ENCODE measurements around the gene DNAH12. TPM values are rescaled to one million over a fixed set of nuclear protein-coding genes. Genes with fewer than 3 reads are reported as not detected.

DNAH12 gene
- total and polyA plus RNA-seq, 2 experiments from 2014 or later, result not detected

DNA sequence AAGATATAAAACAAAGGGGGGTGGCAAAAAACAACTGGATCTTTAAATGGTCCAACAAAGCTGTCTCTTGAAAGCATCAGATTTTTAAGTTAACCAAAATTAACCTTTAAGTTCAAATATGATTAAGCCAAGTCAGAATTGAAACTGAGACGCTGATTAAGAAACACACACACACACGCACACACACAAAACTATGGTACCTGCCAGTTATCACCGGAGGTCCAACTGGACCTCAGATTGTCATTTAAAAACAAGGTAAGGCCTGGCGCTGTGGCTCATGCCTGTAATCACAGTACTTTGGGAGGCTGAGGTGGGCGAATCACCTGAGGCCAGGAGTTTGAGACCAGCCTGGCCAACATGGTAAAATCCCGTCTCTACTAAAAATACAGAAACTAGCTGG is 42.6 kb upstream of the DNAH12 start (continued):
- TF ChIP-seq, protein P1, sequence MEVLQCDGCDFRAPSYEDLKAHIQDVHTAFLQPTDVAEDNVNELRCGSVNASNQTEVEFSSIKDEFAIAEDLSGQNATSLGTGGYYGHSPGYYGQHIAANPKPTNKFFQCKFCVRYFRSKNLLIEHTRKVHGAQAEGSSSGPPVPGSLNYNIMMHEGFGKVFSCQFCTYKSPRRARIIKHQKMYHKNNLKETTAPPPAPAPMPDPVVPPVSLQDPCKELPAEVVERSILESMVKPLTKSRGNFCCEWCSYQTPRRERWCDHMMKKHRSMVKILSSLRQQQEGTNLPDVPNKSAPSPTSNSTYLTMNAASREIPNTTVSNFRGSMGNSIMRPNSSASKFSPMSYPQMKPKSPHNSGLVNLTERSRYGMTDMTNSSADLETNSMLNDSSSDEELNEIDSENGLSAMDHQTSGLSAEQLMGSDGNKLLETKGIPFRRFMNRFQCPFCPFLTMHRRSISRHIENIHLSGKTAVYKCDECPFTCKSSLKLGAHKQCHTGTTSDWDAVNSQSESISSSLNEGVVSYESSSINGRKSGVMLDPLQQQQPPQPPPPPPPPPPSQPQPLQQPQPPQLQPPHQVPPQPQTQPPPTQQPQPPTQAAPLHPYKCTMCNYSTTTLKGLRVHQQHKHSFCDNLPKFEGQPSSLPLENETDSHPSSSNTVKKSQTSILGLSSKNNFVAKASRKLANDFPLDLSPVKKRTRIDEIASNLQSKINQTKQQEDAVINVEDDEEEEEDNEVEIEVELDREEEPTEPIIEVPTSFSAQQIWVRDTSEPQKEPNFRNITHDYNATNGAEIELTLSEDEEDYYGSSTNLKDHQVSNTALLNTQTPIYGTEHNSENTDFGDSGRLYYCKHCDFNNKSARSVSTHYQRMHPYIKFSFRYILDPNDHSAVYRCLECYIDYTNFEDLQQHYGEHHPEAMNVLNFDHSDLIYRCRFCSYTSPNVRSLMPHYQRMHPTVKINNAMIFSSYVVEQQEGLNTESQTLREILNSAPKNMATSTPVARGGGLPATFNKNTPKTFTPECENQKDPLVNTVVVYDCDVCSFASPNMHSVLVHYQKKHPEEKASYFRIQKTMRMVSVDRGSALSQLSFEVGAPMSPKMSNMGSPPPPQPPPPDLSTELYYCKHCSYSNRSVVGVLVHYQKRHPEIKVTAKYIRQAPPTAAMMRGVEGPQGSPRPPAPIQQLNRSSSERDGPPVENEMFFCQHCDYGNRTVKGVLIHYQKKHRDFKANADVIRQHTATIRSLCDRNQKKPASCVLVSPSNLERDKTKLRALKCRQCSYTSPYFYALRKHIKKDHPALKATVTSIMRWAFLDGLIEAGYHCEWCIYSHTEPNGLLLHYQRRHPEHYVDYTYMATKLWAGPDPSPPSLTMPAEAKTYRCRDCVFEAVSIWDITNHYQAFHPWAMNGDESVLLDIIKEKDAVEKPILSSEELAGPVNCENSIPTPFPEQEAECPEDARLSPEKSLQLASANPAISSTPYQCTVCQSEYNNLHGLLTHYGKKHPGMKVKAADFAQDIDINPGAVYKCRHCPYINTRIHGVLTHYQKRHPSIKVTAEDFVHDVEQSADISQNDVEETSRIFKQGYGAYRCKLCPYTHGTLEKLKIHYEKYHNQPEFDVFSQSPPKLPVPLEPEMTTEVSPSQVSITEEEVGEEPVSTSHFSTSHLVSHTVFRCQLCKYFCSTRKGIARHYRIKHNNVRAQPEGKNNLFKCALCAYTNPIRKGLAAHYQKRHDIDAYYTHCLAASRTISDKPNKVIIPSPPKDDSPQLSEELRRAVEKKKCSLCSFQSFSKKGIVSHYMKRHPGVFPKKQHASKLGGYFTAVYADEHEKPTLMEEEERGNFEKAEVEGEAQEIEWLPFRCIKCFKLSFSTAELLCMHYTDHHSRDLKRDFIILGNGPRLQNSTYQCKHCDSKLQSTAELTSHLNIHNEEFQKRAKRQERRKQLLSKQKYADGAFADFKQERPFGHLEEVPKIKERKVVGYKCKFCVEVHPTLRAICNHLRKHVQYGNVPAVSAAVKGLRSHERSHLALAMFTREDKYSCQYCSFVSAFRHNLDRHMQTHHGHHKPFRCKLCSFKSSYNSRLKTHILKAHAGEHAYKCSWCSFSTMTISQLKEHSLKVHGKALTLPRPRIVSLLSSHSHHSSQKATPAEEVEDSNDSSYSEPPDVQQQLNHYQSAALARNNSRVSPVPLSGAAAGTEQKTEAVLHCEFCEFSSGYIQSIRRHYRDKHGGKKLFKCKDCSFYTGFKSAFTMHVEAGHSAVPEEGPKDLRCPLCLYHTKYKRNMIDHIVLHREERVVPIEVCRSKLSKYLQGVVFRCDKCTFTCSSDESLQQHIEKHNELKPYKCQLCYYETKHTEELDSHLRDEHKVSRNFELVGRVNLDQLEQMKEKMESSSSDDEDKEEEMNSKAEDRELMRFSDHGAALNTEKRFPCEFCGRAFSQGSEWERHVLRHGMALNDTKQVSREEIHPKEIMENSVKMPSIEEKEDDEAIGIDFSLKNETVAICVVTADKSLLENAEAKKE (CRISPR knock-in tag; IDR thresholded peaks at IDR 0.05), result no peak
- TF ChIP-seq NANOG (IDR thresholded peaks at IDR 0.05; ENCODE audit: borderline replicate concordance) (no peak), REST (IDR thresholded peaks at IDR 0.05; ENCODE audit: unreplicated experiment) (no peak)

DNA sequence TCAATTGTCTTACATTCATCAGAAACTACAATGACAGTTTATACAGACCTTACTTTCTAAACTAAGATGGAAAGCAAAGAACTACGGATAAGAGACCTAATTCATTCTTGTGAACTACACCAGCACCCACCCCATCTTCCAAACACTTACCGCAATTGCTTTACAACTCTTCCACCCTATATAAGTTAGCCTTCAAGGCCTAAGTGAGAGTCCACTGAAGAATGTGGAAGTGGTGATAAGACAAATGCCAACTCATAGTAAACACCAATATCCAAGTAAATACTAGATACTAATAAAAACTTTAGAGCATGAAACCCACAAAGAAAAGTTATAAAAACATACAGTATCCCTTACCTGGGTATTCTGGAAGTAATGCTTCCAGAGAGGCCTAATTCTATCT is 39.4 kb upstream of the DNAH12 start:
- H3K4me3 Mint-ChIP-seq, result no peak overlapping the region
- H3K36me3 Mint-ChIP-seq (ENCODE audit: low read depth), result peaks cover 33% of the 10 kb centered on the region
- Histone ChIP-seq H3K79me2 (replicated peaks; ENCODE audit: insufficient read depth) (peaks cover 98% of the 10 kb centered on the region), H3F3A (replicated peaks; ENCODE audit: low read depth) (no peaks in the 10 kb centered on the region), H4K20me1 (replicated peaks; ENCODE audit: insufficient read depth) (peaks cover 70% of the 10 kb centered on the region), H3K36me3 (ENCODE audit: insufficient read depth) (peaks cover 22% of the 10 kb centered on the region; the same call in 1 of the 2 replicates), H3K27me3 (ENCODE audit: insufficient read depth) (no peaks in the 10 kb centered on the region), H3K9me2 (ENCODE audit: insufficient read depth) (no peaks in the 10 kb centered on the region), H3K4me1 (ENCODE audit: insufficient read depth) (no peaks in the 10 kb centered on the region), H3K4me2 (no peak overlapping the region), H2AFZ (no peak overlapping the region), H3K4me3 (no peak overlapping the region), H3K27ac (ENCODE audit: low read depth) (peak overlapping the region; percentile 56; the same call in 1 of the 2 replicates)
- H3K27ac Mint-ChIP-seq, result no peak overlapping the region; the same call in 1 of the 2 replicates
- no peaks in the 10 kb centered on the region for H3K9me3 Mint-ChIP-seq
- DNase-seq (ENCODE audit: low spot score) (no peak), ATAC-seq (no peak)
- no peaks in the 10 kb centered on the region for H3K27me3 Mint-ChIP-seq (ENCODE audit: insufficient read depth, low read depth, poor library complexity)
- TF ChIP-seq STAT1 (IDR thresholded peaks at IDR 0.05; ENCODE audit: unreplicated experiment), result no peak
- TF ChIP-seq ZNF114 (CRISPR knock-in tag; IDR thresholded peaks at IDR 0.05), result no peak
- TF ChIP-seq, protein P1 (CRISPR knock-in tag; IDR thresholded peaks at IDR 0.05), result no peak
- no peak for TF ChIP-seq EZH2phosphoT487 (IDR thresholded peaks at IDR 0.05; ENCODE audit: unreplicated experiment)
- no peaks in the 10 kb centered on the region for H3K4me1 Mint-ChIP-seq

Data from GM23338 (cell line).